Endodermal cell (in vitro differentiated cells): Measurements from ENCODE around the gene MYO5A. TPM values are rescaled to one million over a fixed set of nuclear protein-coding genes. Genes with fewer than 3 reads are reported as not detected.
A peak's percentile ranks its signal among the peaks of the same experiment; 100 is the strongest.

Experiments used
- DNase-seq: peaks from one replicate; pipeline ENCODE4 v3.0.0-alpha.2; 2017
- H3K27ac ChIP-seq: 2 replicates; pipeline ENCODE4 v1.5.1; 2013; ENCODE audit warnings: mild to moderate bottlenecking, low read depth, low read length, moderate library complexity
- H3K27me3 ChIP-seq: 2 replicates; pipeline ENCODE4 v1.6.1; 2013; ENCODE audit warnings: mild to moderate bottlenecking, low read length, moderate library complexity; ENCODE audit not compliant: insufficient read depth, control insufficient read depth, poor library complexity, severe bottlenecking
- H3K36me3 ChIP-seq: 2 replicates; pipeline ENCODE4 v1.7.0; 2013; ENCODE audit warnings: mild to moderate bottlenecking, low read length, moderate library complexity; ENCODE audit not compliant: control insufficient read depth, insufficient read depth
- H3K4me1 ChIP-seq: one replicate; pipeline ENCODE4 v1.7.0; 2013; ENCODE audit warnings: low read length; ENCODE audit not compliant: control insufficient read depth, insufficient read depth
- H3K4me3 ChIP-seq: 2 replicates; pipeline ENCODE4 v1.5.1; 2013; ENCODE audit warnings: mild to moderate bottlenecking, low read length, moderate library complexity
- H3K9ac ChIP-seq: 2 replicates; pipeline ENCODE4 v1.6.1; 2013; ENCODE audit warnings: mild to moderate bottlenecking, low read length, moderate library complexity; ENCODE audit not compliant: poor library complexity, severe bottlenecking; ENCODE audit errors: extremely low read depth
- H3K9me3 ChIP-seq: 2 replicates; pipeline ENCODE4 v1.6.1; 2013; ENCODE audit warnings: mild to moderate bottlenecking, low read length, moderate library complexity; ENCODE audit not compliant: control insufficient read depth
- H3K27ac Mint-ChIP-seq: 2 replicates; pipeline ENCODE4 v1.8.0; 2020; ENCODE audit warnings: mixed read lengths
- H3K27me3 Mint-ChIP-seq: 2 replicates; pipeline ENCODE4 v1.8.0; 2021; ENCODE audit warnings: mild to moderate bottlenecking, mixed read lengths; ENCODE audit not compliant: insufficient read depth
- H3K36me3 Mint-ChIP-seq: 2 replicates; pipeline ENCODE4 v1.8.0; 2020; ENCODE audit warnings: low read depth, mixed read lengths
- H3K4me1 Mint-ChIP-seq: 2 replicates; pipeline ENCODE4 v1.8.0; 2020; ENCODE audit warnings: mixed read lengths
- H3K4me3 Mint-ChIP-seq: 2 replicates; pipeline ENCODE4 v1.8.0; 2020; ENCODE audit warnings: mild to moderate bottlenecking, moderate library complexity, mixed read lengths
- H3K9me3 Mint-ChIP-seq: 2 replicates; pipeline ENCODE4 v1.8.0; 2020; ENCODE audit warnings: mild to moderate bottlenecking, mixed read lengths
- CTCF ChIP-seq: fragments of 200-600 bp; sonication (generic); conservative IDR thresholded peaks from 2 replicates; pipeline ENCODE4 v1.5.0; 2021; ENCODE audit warnings: antibody characterized with exemption, mild to moderate bottlenecking
- WGBS, 2 experiments: methylation state at CpG; one replicate each; pipeline versions ENCODE4 v1.1.5 to v1.1.7; 2013; ENCODE audit warnings: missing lambda C conversion rate in 2 of 2, mixed read lengths in 1 of 2; ENCODE audit not compliant: insufficient coverage in 1 of 2, insufficient read length in 1 of 2; 5-methylcytosine and 5-hydroxymethylcytosine counted together
- total RNA-seq, 2 donors: library from RNA; stranded (reverse); fragmentation: NEBNext Ultra II Directional in 1 of 2; extraction: Animal tissue kit (Norgen Biotek cat#: 25700) in 1 of 2; gene quantifications; 2 replicates in 1 of 2; 3 replicates in 1 of 2; pipeline ENCODE4 v1.2.1, GENCODE V29; 2021

MYO5A gene
- total RNA-seq, 2 donors from 2014 or later = 10.0 to 13.1 TPM

DNA sequence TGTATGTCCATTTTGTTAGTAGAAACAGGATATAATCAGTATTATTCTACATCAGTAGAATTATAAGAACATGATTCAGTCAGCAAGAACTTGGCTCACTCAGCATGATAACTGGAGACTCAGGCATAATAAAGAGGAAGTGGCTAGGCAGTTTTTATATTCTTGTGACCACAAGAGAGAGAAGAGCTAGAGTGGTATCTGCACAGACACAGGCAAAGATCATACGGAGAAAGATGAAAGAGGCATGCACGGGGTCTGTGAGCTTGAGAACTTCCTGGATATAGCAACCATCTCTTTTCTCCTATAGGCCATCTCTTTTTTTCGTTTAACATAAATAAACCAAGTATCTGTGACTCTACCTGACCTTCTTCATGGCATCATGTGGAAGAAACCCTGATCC is 46.8 kb downstream of the MYO5A start:
- TF ChIP-seq CTCF = no peak
- Mint-ChIP-seq H3K36me3 (peaks cover 2% of the 10 kb centered on the region), H3K27me3 (no peaks in the 10 kb centered on the region), H3K27ac (no peak overlapping the region), H3K4me1 (peaks cover 9% of the 10 kb centered on the region), H3K9me3 (peaks cover 6% of the 10 kb centered on the region), H3K4me3 (no peak overlapping the region)
- H3K9me3 ChIP-seq = peaks cover 7% of the 10 kb centered on the region
- H3K36me3 ChIP-seq = no peaks in the 10 kb centered on the region
- H3K4me3 ChIP-seq = no peak overlapping the region
- peaks cover 4% of the 10 kb centered on the region for H3K4me1 ChIP-seq
- H3K27ac ChIP-seq = no peak overlapping the region
- H3K9ac ChIP-seq = no peak overlapping the region
- WGBS, 2 experiments = 88 to 94% methylated on average over 2 to 3 of the region's 3 CpGs
- DNase-seq = no peak
- H3K27me3 ChIP-seq = no peaks in the 10 kb centered on the region

DNA sequence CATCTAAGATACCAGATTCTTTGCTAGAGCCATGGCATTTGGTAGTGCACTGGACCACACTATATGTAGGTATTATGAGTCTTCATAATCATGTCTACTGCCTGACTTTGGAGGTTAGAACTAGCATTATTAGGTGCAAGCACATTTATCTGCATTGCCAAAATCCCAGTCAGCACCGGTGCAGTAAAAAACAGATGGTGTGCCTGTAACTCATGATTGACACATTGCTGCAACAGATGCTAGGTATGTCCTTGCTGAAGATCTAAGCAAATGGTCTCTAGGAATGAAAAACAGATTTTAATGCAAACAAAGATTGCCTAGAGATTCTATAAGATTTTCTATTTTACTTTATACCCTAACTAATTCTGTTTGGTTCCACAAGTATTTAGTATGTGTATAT is 47.7 kb downstream of the MYO5A start:
- Histone ChIP-seq H3K27ac (no peak overlapping the region), H3K27me3 (no peaks in the 10 kb centered on the region), H3K9ac (no peak overlapping the region), H3K4me1 (peaks cover 2% of the 10 kb centered on the region), H3K9me3 (peaks cover 7% of the 10 kb centered on the region), H3K36me3 (no peaks in the 10 kb centered on the region), H3K4me3 (no peak overlapping the region)
- H3K36me3 Mint-ChIP-seq = peaks cover 2% of the 10 kb centered on the region
- no peak for TF ChIP-seq CTCF
- H3K27ac Mint-ChIP-seq = no peak overlapping the region
- no peaks in the 10 kb centered on the region for H3K27me3 Mint-ChIP-seq
- 91 to 98% methylated on average over 1 of the region's 1 CpG for WGBS, 2 experiments
- DNase-seq = no peak
- H3K4me1 Mint-ChIP-seq = peaks cover 3% of the 10 kb centered on the region
- no peak overlapping the region for H3K4me3 Mint-ChIP-seq
- H3K9me3 Mint-ChIP-seq = peaks cover 6% of the 10 kb centered on the region

GRCh38 chr15:52466716-52467115 is 62.0 kb downstream of the MYO5A start:
- no peaks in the 10 kb centered on the region for H3K4me1 ChIP-seq
- Mint-ChIP-seq H3K9me3 (no peaks in the 10 kb centered on the region), H3K4me3 (no peak overlapping the region), H3K27me3 (no peaks in the 10 kb centered on the region), H3K4me1 (peaks cover 6% of the 10 kb centered on the region), H3K36me3 (no peaks in the 10 kb centered on the region), H3K27ac (peak overlapping the region; percentile 24)
- 97 to 100% methylated on average over 1 to 2 of the region's 2 CpGs for WGBS, 2 experiments
- no peaks in the 10 kb centered on the region for H3K27me3 ChIP-seq
- no peaks in the 10 kb centered on the region for H3K9me3 ChIP-seq
- no peak overlapping the region for H3K27ac ChIP-seq
- TF ChIP-seq CTCF = no peak
- DNase-seq = no peak
- no peaks in the 10 kb centered on the region for H3K36me3 ChIP-seq
- H3K9ac ChIP-seq = no peak overlapping the region
- H3K4me3 ChIP-seq = no peak overlapping the region
